PC-9 (cell line): Measurements from ENCODE around the gene PRH1. TPM values are rescaled to one million over a fixed set of nuclear protein-coding genes. Genes with fewer than 3 reads are reported as not detected.

Source experiments
- BruUV-seq: library from RNA; stranded (reverse); fragments of 400-500 nt; replicated peaks from 2 replicates; lab custom pipeline; 2021; lab: Mats Ljungman, UMichigan
- CTCF ChIA-PET: fragments of 300-600 bp; sonication (Branson Sonifier 250); formaldehyde crosslinking; loops from one replicate; lab custom pipeline; 2022; ENCODE audit warnings: antibody characterized with exemption; lab: Charles Lee
- POLR2A ChIA-PET: fragments of 300-600 bp; sonication (Branson Sonifier 250); formaldehyde crosslinking; loops from one replicate; lab custom pipeline; 2022; ENCODE audit warnings: antibody characterized with exemption; ENCODE audit not compliant: unreplicated experiment; lab: Charles Lee
- DNase-seq, 2 experiments: peaks; one replicate each; pipeline versions ENCODE4 v3.0.0 to v3.0.0-alpha.2; 2015 to 2022; ENCODE audit warnings: mixed read lengths in 1 of 2
- H2AFZ ChIP-seq: fragments of 200-600 bp; sonication (generic); 2 replicates; pipeline ENCODE4 v1.8.1; 2017; ENCODE audit warnings: antibody characterized with exemption
- H3F3A ChIP-seq: fragments of 200-600 bp; sonication (generic); 2 replicates; pipeline ENCODE4 v1.8.1; 2017; ENCODE audit warnings: antibody characterized with exemption, mild to moderate bottlenecking, low read depth; ENCODE audit not compliant: insufficient read depth
- H3K27ac ChIP-seq: fragments of 200-600 bp; sonication (generic); 2 replicates; pipeline ENCODE4 v1.6.1; 2016; ENCODE audit warnings: mixed run types
- H3K27me3 ChIP-seq: fragments of 200-600 bp; sonication (generic); 2 replicates; pipeline ENCODE4 v1.6.1; 2016; ENCODE audit warnings: low read depth, mixed run types; ENCODE audit not compliant: insufficient read depth
- H3K36me3 ChIP-seq: fragments of 200-600 bp; sonication (generic); 2 replicates; pipeline ENCODE4 v1.6.1; 2016; ENCODE audit warnings: low read depth, mixed run types
- H3K4me1 ChIP-seq: fragments of 200-600 bp; sonication (generic); replicated peaks from 2 replicates; pipeline ENCODE4 v1.6.1; 2016; ENCODE audit warnings: mixed run types; ENCODE audit not compliant: insufficient read depth
- H3K4me2 ChIP-seq: fragments of 200-600 bp; sonication (generic); 2 replicates; pipeline ENCODE4 v1.6.1; 2017; ENCODE audit warnings: mixed run types
- H3K4me3 ChIP-seq: fragments of 200-600 bp; sonication (generic); 2 replicates; pipeline ENCODE4 v1.6.1; 2016; ENCODE audit warnings: mixed run types
- H3K79me2 ChIP-seq: fragments of 200-600 bp; sonication (generic); 2 replicates; pipeline ENCODE4 v1.6.1; 2017; ENCODE audit warnings: low read depth, mixed run types
- H3K9me2 ChIP-seq: fragments of 200-600 bp; sonication (generic); 2 replicates; pipeline ENCODE4 v1.8.1; 2017; ENCODE audit warnings: mild to moderate bottlenecking; ENCODE audit not compliant: insufficient read depth
- H3K9me3 ChIP-seq: fragments of 200-600 bp; sonication (generic); 2 replicates; pipeline ENCODE4 v1.8.1; 2016; ENCODE audit warnings: low read depth; ENCODE audit not compliant: insufficient read depth
- H4K20me1 ChIP-seq: fragments of 200-600 bp; sonication (generic); 2 replicates; pipeline ENCODE4 v1.8.1; 2017; ENCODE audit not compliant: insufficient read depth
- CTCF ChIP-seq: fragments of 200-600 bp; sonication (generic); conservative IDR thresholded peaks from 2 replicates; pipeline ENCODE4 v1.6.1; 2017; ENCODE audit warnings: mixed run types, antibody characterized with exemption, mild to moderate bottlenecking, moderate library complexity
- EZH2 ChIP-seq: fragments of 200-600 bp; sonication (generic); IDR thresholded peaks from 2 replicates; pipeline ENCODE4 v1.8.0; 2017; ENCODE audit warnings: antibody characterized with exemption, low read depth
- intact Hi-C: fragments of 100-400 bp; cut with micrococcal nuclease; formaldehyde crosslinking; loops from one replicate; pipeline ENCODE4 v1.10.0; 2022; ENCODE audit not compliant: unreplicated experiment
- total RNA-seq: library from RNA; stranded (reverse); gene quantifications from 2 replicates; pipeline ENCODE4 v1.2.3, GENCODE V29; 2021

PRH1 gene
- total RNA-seq, 1 experiment from 2014 or later, result 17.2 TPM

DNA sequence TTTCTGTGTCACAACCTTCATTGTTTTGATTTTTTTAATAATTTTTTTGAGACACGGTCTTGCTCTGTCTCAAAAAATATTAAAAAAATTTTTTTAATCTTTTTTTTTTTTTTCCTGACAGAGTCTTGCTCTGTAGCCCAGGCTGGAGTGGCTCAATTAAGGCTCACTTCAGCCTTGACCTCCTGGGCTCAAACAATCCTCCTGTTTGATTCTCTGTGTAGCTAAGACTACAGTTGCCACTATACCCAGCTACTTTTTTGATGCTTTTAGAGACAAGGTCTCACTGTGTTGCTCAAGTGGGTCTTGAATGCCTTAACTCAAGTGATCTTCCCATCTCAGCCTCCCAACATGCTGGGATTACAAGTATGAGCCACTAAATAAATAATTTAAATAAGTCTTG lies 35.8 kb upstream of the PRH1 start:
- no peaks in the 10 kb centered on the region for H3K4me1 ChIP-seq
- DNase-seq, result no peak
- POLR2A ChIA-PET, result no interaction called here

GRCh38 chr12:10910380-10910779 lies 26.3 kb upstream of the PRH1 start:
- BruUV-seq, result no TSS peak

More for the DNA sequence above, 35.8 kb upstream of the PRH1 start:
- Histone ChIP-seq H3K79me2 (no peaks in the 10 kb centered on the region), H3K9me3 (no peaks in the 10 kb centered on the region), H3K27me3 (no peaks in the 10 kb centered on the region), H3K4me2 (no peak overlapping the region), H3K4me3 (no peak overlapping the region), H3F3A (no peaks in the 10 kb centered on the region), H3K9me2 (no peaks in the 10 kb centered on the region), H3K27ac (no peak overlapping the region), H4K20me1 (no peaks in the 10 kb centered on the region), H2AFZ (no peak overlapping the region), H3K36me3 (no peaks in the 10 kb centered on the region)
- no TSS peak for BruUV-seq
- CTCF ChIA-PET, result interaction anchor here (0.5 to 0.6 kb wide), 2 partner anchors 72 to 905 kb away, joined by 3 to 10 read pairs; no protein-coding TSS in a partner anchor
- TF ChIP-seq CTCF (no peak), EZH2 (no peak)
- intact Hi-C loops, result no loop called here

GRCh38 chr12:10909462-10909861 lies 25.4 kb upstream of the PRH1 start, which contains the start of gene TAS2R13:
TSS of gene TAS2R13 (minus strand) at chr12:10909562. CDS start at chr12:10909298, 264 bp downstream.
- Histone ChIP-seq H3K79me2 (no peaks in the 10 kb centered on the region), H3K9me2 (no peaks in the 10 kb centered on the region), H3K27me3 (no peaks in the 10 kb centered on the region), H2AFZ (no peak within 1 kb of the TSS), H3F3A (no peaks in the 10 kb centered on the region), H3K4me2 (no peak within 1 kb of the TSS), H3K27ac (no peak within 1 kb of the TSS), H3K4me1 (no peaks in the 10 kb centered on the region), H4K20me1 (no peaks in the 10 kb centered on the region), H3K4me3 (no peak within 1 kb of the TSS), H3K36me3 (no peaks in the 10 kb centered on the region), H3K9me3 (no peaks in the 10 kb centered on the region)
- CTCF ChIA-PET, result no interaction called here
- DNase-seq, result no peak
- intact Hi-C loops, result no loop called here
- no TSS peak for BruUV-seq
- POLR2A ChIA-PET, result interaction anchor here (0.6 kb wide), 1 partner anchor 28 kb away, joined by 3 read pairs; no protein-coding TSS in a partner anchor
- no peak for TF ChIP-seq CTCF
- no peak for TF ChIP-seq EZH2

More at GRCh38 chr12:10910380-10910779, 26.3 kb upstream of the PRH1 start:
- Histone ChIP-seq H3K79me2 (no peaks in the 10 kb centered on the region), H3K9me3 (no peaks in the 10 kb centered on the region), H3K36me3 (no peaks in the 10 kb centered on the region), H3K9me2 (no peaks in the 10 kb centered on the region), H3K27me3 (no peaks in the 10 kb centered on the region), H2AFZ (no peak overlapping the region), H3K27ac (no peak overlapping the region), H4K20me1 (no peaks in the 10 kb centered on the region), H3F3A (no peaks in the 10 kb centered on the region), H3K4me1 (no peaks in the 10 kb centered on the region), H3K4me3 (no peak overlapping the region), H3K4me2 (no peak overlapping the region)
- no peak for DNase-seq
- TF ChIP-seq CTCF (no peak), EZH2 (no peak)
- ChIA-PET POLR2A (no interaction called here), CTCF (no interaction called here)
- intact Hi-C loops, result no loop called here
